ENCODE results near the gene IFNGR2. TPM values are rescaled to one million over a fixed set of nuclear protein-coding genes. Genes with fewer than 3 reads are reported as not detected.

Gene IFNGR2
- total and polyA plus RNA-seq, 2 of the 8 experiments (the other 6 are each of a cell fraction or from before 2014, with no cell fraction given) = 36.0 to 46.4 TPM

GRCh38 chr21:33396951-33397350, 6.3 kb upstream of the IFNGR2 start:
- Histone ChIP-seq H3K23ac (ENCODE audit: insufficient read length) (no peak overlapping the region), H3K56ac (replicated peaks; ENCODE audit: insufficient read length, low read depth, low read length) (no peak overlapping the region), H4K91ac (replicated peaks; ENCODE audit: insufficient read length, low read length) (no peak overlapping the region), H3K27ac (ENCODE audit: low read depth, low read length) (no peak overlapping the region), H3K36me3 (ENCODE audit: control insufficient read depth in 2 of 4, insufficient read depth in 4 of 4, low read length in 3 of 4) (no peaks in the 10 kb centered on the region), H4K5ac (ENCODE audit: insufficient read length, low read depth, low read length) (no peak overlapping the region), H3K9ac (replicated peaks in 1 of 4; ENCODE audit: extremely low read depth in 1 of 4, low read depth in 3 of 4, low read length in 3 of 4) (no peak overlapping the region), H2BK12ac (ENCODE audit: low read depth, low read length) (no peak overlapping the region), H3K9me3 (ENCODE audit: insufficient read depth in 2 of 2, low read depth in 1 of 2, low read length in 1 of 2) (peaks cover 0 to 2% of the 10 kb centered on the region in 2 experiments; a peak in 1 of 4 replicates), H2BK5ac (ENCODE audit: low read depth, low read length) (no peak overlapping the region), H3K4ac (replicated peaks; ENCODE audit: insufficient read length, low read depth, low read length) (no peak overlapping the region), H4K20me1 (replicated peaks in 1 of 2; ENCODE audit: control insufficient read depth in 1 of 2, insufficient read depth in 2 of 2, low read length in 2 of 2) (no peaks in the 10 kb centered on the region), H3K79me1 (ENCODE audit: low read depth, low read length) (no peaks in the 10 kb centered on the region), H3K4me1 (replicated peaks in 1 of 4; ENCODE audit: control insufficient read depth in 3 of 4, insufficient read depth in 4 of 4, low read length in 3 of 4) (0 out of 7 replicates have a peak, but pooled peaks cover 0 to 2% (median 0%) of the 10 kb centered on the region in 4 experiments), H3K79me2 (ENCODE audit: control insufficient read depth in 1 of 2, insufficient read depth in 2 of 2, low read length in 2 of 2) (no peaks in the 10 kb centered on the region), H2AFZ (ENCODE audit: low read length) (no peak overlapping the region), H3K27me3 (replicated peaks in 1 of 4; ENCODE audit: control insufficient read depth in 3 of 4, extremely low read depth in 1 of 4, insufficient read depth in 3 of 4, low read length in 3 of 4) (no peaks in the 10 kb centered on the region), H3K4me3 (ENCODE audit: extremely low read depth in 1 of 4, insufficient read depth in 2 of 4, low read depth in 3 of 4, low read length in 4 of 4) (no peak overlapping the region), H3K18ac (ENCODE audit: extremely low read depth, low read length) (no peak overlapping the region), H2BK120ac (replicated peaks; ENCODE audit: low read depth, low read length) (no peak overlapping the region), H2BK15ac (ENCODE audit: low read length) (no peak overlapping the region), H4K8ac (ENCODE audit: extremely low read depth, insufficient read depth, low read length) (no peak overlapping the region), H3K23me2 (ENCODE audit: low read depth, low read length) (no peaks in the 10 kb centered on the region; the same call in 1 of the 2 replicates), H3K14ac (ENCODE audit: insufficient read length) (no peak overlapping the region), H2AK5ac (ENCODE audit: low read depth, low read length) (no peak overlapping the region), H2BK20ac (ENCODE audit: low read length) (no peak overlapping the region), H3K4me2 (ENCODE audit: insufficient read depth in 1 of 2, low read depth in 2 of 2, low read length in 2 of 2) (no peak overlapping the region)
- ChIA-PET CTCF (ENCODE audit: partially characterized antibody) (interaction anchor here (0.7 to 5.1 kb wide), 5 partner anchors 11 to 200 kb away, joined by 3 to 28 read pairs (median 4); no protein-coding TSS in a partner anchor), POLR2A (ENCODE audit: partially characterized antibody) (interaction anchor here (0.7 to 1.7 kb wide), 2 partner anchors 17 to 35 kb away, joined by 3 to 6 read pairs; no protein-coding TSS in a partner anchor)
- TF ChIP-seq RFX5 (IDR thresholded peaks at IDR 0.05; ENCODE audit: borderline replicate concordance, low read depth, low read length) (no peak), SIN3A (conservative IDR thresholded peaks at IDR 0.05 in 1 of 2, IDR thresholded peaks at IDR 0.05 in 1 of 2; ENCODE audit: low read depth in 1 of 2, low read length in 2 of 2) (no peak), CTBP2 (IDR thresholded peaks at IDR 0.05; ENCODE audit: borderline replicate concordance, insufficient read depth, insufficient read length, low read length) (no peak), KDM1A (IDR thresholded peaks at IDR 0.05; ENCODE audit: borderline replicate concordance, low read length) (no peak), RXRA (IDR thresholded peaks at IDR 0.05; ENCODE audit: insufficient read depth, low read depth, low read length) (no peak), SRF (IDR thresholded peaks at IDR 0.05; ENCODE audit: low read depth, low read length) (no peak), BCL11A (IDR thresholded peaks at IDR 0.05; ENCODE audit: low read depth in 2 of 2, low read length in 2 of 2) (no peak), EGR1 (IDR thresholded peaks at IDR 0.05; ENCODE audit: borderline replicate concordance, low read depth, low read length) (no peak), BRCA1 (IDR thresholded peaks at IDR 0.05; ENCODE audit: low read depth, low read length) (no peak)
- DNase-seq (ENCODE audit: low read depth in 1 of 2, low spot score in 2 of 2) (no peak), FAIRE-seq (no peak)
- WGBS, 2 experiments (ENCODE audit: extremely low coverage in 1 of 2, insufficient coverage in 1 of 2, insufficient read length in 1 of 2, insufficient replicate concordance in 2 of 2, low coverage in 1 of 2, low lambda C conversion rate in 2 of 2, missing lambda C conversion rate in 1 of 2) = 81% methylated on average over 5 of the region's 5 CpGs; no CpG with 5 or more reads in 1 of the 2 experiments
